H9 (cell line): ENCODE measurements around the gene VPS45. TPM values are rescaled to one million over a fixed set of nuclear protein-coding genes. Genes with fewer than 3 reads are reported as not detected.

Source experiments
- DNase-seq: peaks from one replicate; pipeline ENCODE4 v3.0.0-alpha.2; 2017
- H2AFZ ChIP-seq: one replicate; pipeline ENCODE4 v1.6.1; 2013; ENCODE audit warnings: mild to moderate bottlenecking, low read length, control low read depth, moderate library complexity
- H2AK5ac ChIP-seq: 2 replicates; pipeline ENCODE4 v1.6.1; 2013; ENCODE audit warnings: low read length, control low read depth, mixed read lengths; ENCODE audit not compliant: insufficient read length
- H2BK120ac ChIP-seq: one replicate; pipeline ENCODE4 v1.6.1; 2013; ENCODE audit warnings: low read depth, mild to moderate bottlenecking, low read length, control low read depth, inconsistent platforms; ENCODE audit not compliant: poor library complexity, severe bottlenecking
- H2BK12ac ChIP-seq: 2 replicates; pipeline ENCODE4 v1.6.1; 2013; ENCODE audit warnings: low read length, control low read depth, mixed read lengths, low read depth; ENCODE audit not compliant: insufficient read length
- H2BK15ac ChIP-seq: 2 replicates; pipeline ENCODE4 v1.6.1; 2013; ENCODE audit warnings: low read depth, low read length, control low read depth
- H2BK20ac ChIP-seq: one replicate; pipeline ENCODE4 v1.6.1; 2013; ENCODE audit warnings: low read depth, mild to moderate bottlenecking, low read length, control low read depth, inconsistent platforms; ENCODE audit not compliant: poor library complexity, severe bottlenecking
- H2BK5ac ChIP-seq: 2 replicates; pipeline ENCODE4 v1.6.1; 2013; ENCODE audit warnings: low read length, control low read depth, mixed read lengths; ENCODE audit not compliant: insufficient read length
- H3K14ac ChIP-seq: 2 replicates; pipeline ENCODE4 v1.6.1; 2013; ENCODE audit warnings: low read length, control low read depth; ENCODE audit not compliant: insufficient read depth
- H3K18ac ChIP-seq: 2 replicates; pipeline ENCODE4 v1.6.1; 2013; ENCODE audit warnings: low read depth, mild to moderate bottlenecking, mixed read lengths, low read length, control low read depth; ENCODE audit not compliant: insufficient read length
- H3K23ac ChIP-seq: 2 replicates; pipeline ENCODE4 v1.6.1; 2013; ENCODE audit warnings: low read length, control low read depth, mixed read lengths, low read depth; ENCODE audit not compliant: insufficient read length
- H3K23me2 ChIP-seq: 2 replicates; pipeline ENCODE4 v1.6.1; 2013; ENCODE audit warnings: low read depth, mild to moderate bottlenecking, mixed read lengths, low read length, control low read depth; ENCODE audit not compliant: insufficient read length, poor library complexity, severe bottlenecking
- H3K27ac ChIP-seq: 2 replicates; pipeline ENCODE4 v1.5.1; 2013; ENCODE audit warnings: low read length, control low read depth, mixed read lengths, low read depth; ENCODE audit not compliant: insufficient read length
- H3K27me3 ChIP-seq: 2 replicates; pipeline ENCODE4 v1.6.1; 2013; ENCODE audit warnings: low read length, control low read depth, inconsistent platforms; ENCODE audit not compliant: insufficient read depth
- H3K4ac ChIP-seq: 2 replicates; pipeline ENCODE4 v1.6.1; 2013; ENCODE audit warnings: low read depth, mild to moderate bottlenecking, control low read depth, inconsistent platforms, low read length, moderate library complexity
- H3K4me1 ChIP-seq: 2 replicates; pipeline ENCODE4 v1.6.1; 2013; ENCODE audit warnings: low read length, control low read depth, inconsistent platforms; ENCODE audit not compliant: insufficient read depth
- H3K4me2 ChIP-seq: 2 replicates; pipeline ENCODE4 v1.6.1; 2013; ENCODE audit warnings: low read length, control low read depth, mixed read lengths; ENCODE audit not compliant: insufficient read length, insufficient read depth
- H3K56ac ChIP-seq: 2 replicates; pipeline ENCODE4 v1.6.1; 2013; ENCODE audit warnings: low read depth, mild to moderate bottlenecking, mixed read lengths, low read length, control low read depth; ENCODE audit not compliant: insufficient read length
- H3K79me1 ChIP-seq: 2 replicates; pipeline ENCODE4 v1.6.1; 2013; ENCODE audit warnings: low read depth, mild to moderate bottlenecking, moderate library complexity, low read length, control low read depth, inconsistent platforms; ENCODE audit not compliant: insufficient read depth, poor library complexity, severe bottlenecking
- H3K79me2 ChIP-seq: 2 replicates; pipeline ENCODE4 v1.6.1; 2013; ENCODE audit warnings: low read length, control low read depth, inconsistent platforms; ENCODE audit not compliant: insufficient read depth
- H3K9ac ChIP-seq: 2 replicates; pipeline ENCODE4 v1.6.1; 2013; ENCODE audit warnings: low read length, control low read depth, mixed read lengths; ENCODE audit not compliant: insufficient read length; ENCODE audit errors: extremely low read depth
- H3K9me3 ChIP-seq: one replicate; pipeline ENCODE4 v1.6.1; 2013; ENCODE audit warnings: low read depth, low read length, inconsistent platforms; ENCODE audit not compliant: control insufficient read depth
- H3T11ph ChIP-seq: one replicate; pipeline ENCODE4 v1.6.1; 2013; ENCODE audit warnings: mild to moderate bottlenecking, low read length, control low read depth, inconsistent platforms
- H4K20me1 ChIP-seq: one replicate; pipeline ENCODE4 v1.6.1; 2013; ENCODE audit not compliant: control insufficient read depth, insufficient read length, insufficient read depth
- H4K5ac ChIP-seq: 2 replicates; pipeline ENCODE4 v1.6.1; 2013; ENCODE audit warnings: low read depth, mild to moderate bottlenecking, mixed read lengths, low read length, control low read depth; ENCODE audit not compliant: insufficient read length
- H4K8ac ChIP-seq: replicated peaks from 2 replicates; pipeline ENCODE4 v1.6.1; 2013; ENCODE audit warnings: low read length, control low read depth, mixed read lengths, low read depth; ENCODE audit not compliant: insufficient read length
- H4K91ac ChIP-seq: 2 replicates; pipeline ENCODE4 v1.6.1; 2013; ENCODE audit warnings: low read depth, mild to moderate bottlenecking, moderate library complexity, mixed read lengths, low read length, control low read depth; ENCODE audit not compliant: insufficient read length
- H3K27ac Mint-ChIP-seq, 3 experiments: 2 replicates in 2 of 3; 3 replicates in 1 of 3; pipeline ENCODE4 v1.8.0; 2020 to 2021; ENCODE audit warnings: mixed read lengths in 3 of 3, mild to moderate bottlenecking in 1 of 3, moderate library complexity in 1 of 3
- H3K27me3 Mint-ChIP-seq: 2 replicates; pipeline ENCODE4 v1.8.0; 2021; ENCODE audit warnings: low read depth, mild to moderate bottlenecking, moderate library complexity, mixed read lengths
- H3K36me3 Mint-ChIP-seq, 3 experiments: 2 replicates in 2 of 3; 3 replicates in 1 of 3; pipeline ENCODE4 v1.8.0; 2020 to 2021; ENCODE audit warnings: low read depth in 3 of 3, mixed read lengths in 3 of 3; ENCODE audit not compliant: insufficient read depth in 1 of 3
- H3K4me1 Mint-ChIP-seq, 2 experiments: 2 replicates each; pipeline ENCODE4 v1.8.0; 2020; ENCODE audit warnings: mixed read lengths in 2 of 2
- H3K4me3 Mint-ChIP-seq, 2 experiments: 2 replicates in 1 of 2; 3 replicates in 1 of 2; pipeline ENCODE4 v1.8.0; 2020 to 2021; ENCODE audit warnings: mild to moderate bottlenecking in 2 of 2, mixed read lengths in 2 of 2, moderate library complexity in 1 of 2
- H3K9me3 Mint-ChIP-seq, 2 experiments: 2 replicates in 1 of 2; 3 replicates in 1 of 2; pipeline ENCODE4 v1.8.0; 2020; ENCODE audit warnings: mild to moderate bottlenecking in 2 of 2, mixed read lengths in 2 of 2, moderate library complexity in 1 of 2
- CTCF ChIP-seq: fragments of 200-600 bp; sonication (generic); conservative IDR thresholded peaks from 3 replicates; pipeline ENCODE4 v1.8.0; 2021; ENCODE audit warnings: antibody characterized with exemption, mild to moderate bottlenecking
- WGBS: extraction: QIAGEN DNeasy Blood & Tissue Kit; methylation state at CpG from one replicate; pipeline ENCODE4 v1.1.7; 2013; ENCODE audit warnings: missing lambda C conversion rate, low lambda C conversion rate, mixed read lengths; ENCODE audit not compliant: insufficient read length; ENCODE audit errors: extremely low coverage; 5-methylcytosine and 5-hydroxymethylcytosine counted together
- total RNA-seq: library from RNA; stranded (reverse); gene quantifications from 2 replicates; pipeline ENCODE4 v1.2.1, GENCODE V29; 2021

VPS45 gene
- total RNA-seq, 1 experiment from 2014 or later = 31.8 TPM

- H2BK15ac ChIP-seq = no peak overlapping the region
- H3K27ac ChIP-seq = no peak overlapping the region
- H4K5ac ChIP-seq = no peak overlapping the region
- DNase-seq = no peak
- Mint-ChIP-seq H3K4me3 (no peak overlapping the region), H3K9me3 (no peaks in the 10 kb centered on the region), H3K27me3 (no peaks in the 10 kb centered on the region), H3K36me3 (no peaks in the 10 kb centered on the region), H3K27ac (no peak overlapping the region), H3K4me1 (no peaks in the 10 kb centered on the region)
- H2BK12ac ChIP-seq = no peak overlapping the region
- no peak for TF ChIP-seq CTCF
- H3K4me1 ChIP-seq = no peaks in the 10 kb centered on the region
- H4K8ac ChIP-seq = no peak overlapping the region
- H3K23me2 ChIP-seq = no peaks in the 10 kb centered on the region
- no peaks in the 10 kb centered on the region for H3K9me3 ChIP-seq
- no peaks in the 10 kb centered on the region for H4K20me1 ChIP-seq
- H2AFZ ChIP-seq = no peak overlapping the region
- H3K14ac ChIP-seq = no peak overlapping the region
- no peak overlapping the region for H3K18ac ChIP-seq
- no peak overlapping the region for H2BK120ac ChIP-seq
- no CpG with 5 or more reads among the region's 5 CpGs for WGBS
- no peaks in the 10 kb centered on the region for H3K79me1 ChIP-seq
- no peak overlapping the region for H2BK5ac ChIP-seq
- H3K4ac ChIP-seq = no peak overlapping the region
- H3T11ph ChIP-seq = no peak overlapping the region
- H3K9ac ChIP-seq = no peak overlapping the region
- H3K4me2 ChIP-seq = no peak overlapping the region
- H3K79me2 ChIP-seq = no peaks in the 10 kb centered on the region
- no peak overlapping the region for H4K91ac ChIP-seq
- no peaks in the 10 kb centered on the region for H3K27me3 ChIP-seq
- no peak overlapping the region for H3K56ac ChIP-seq
- no peak overlapping the region for H3K23ac ChIP-seq
- no peak overlapping the region for H2AK5ac ChIP-seq
- H2BK20ac ChIP-seq = no peak overlapping the region
Measured at GRCh38 chr1:150138044-150138443, 70.5 kb downstream of the VPS45 start.
